ENCODE measurements around the gene UTS2R. TPM values are rescaled to one million over a fixed set of nuclear protein-coding genes. Genes with fewer than 3 reads are reported as not detected.

The UTS2R gene
- polyA plus RNA-seq, 1 donor (not counting 4 experiments of a cell fraction or from before 2014, with no cell fraction given): not detected

- H3K9me3 ChIP-seq (ENCODE audit: control insufficient read depth, low read depth, low read length): peaks cover 15% of the 10 kb centered on the region
- H3K27ac ChIP-seq (ENCODE audit: control insufficient read depth, insufficient read depth, low read length): no peak overlapping the region
- peaks cover 3% of the 10 kb centered on the region for H4K20me1 ChIP-seq (ENCODE audit: control insufficient read depth, extremely low read depth, insufficient read depth, low read length)
- H3K36me3 ChIP-seq (ENCODE audit: control insufficient read depth in 2 of 2, extremely low read depth in 1 of 2, insufficient read depth in 2 of 2, low read length in 2 of 2): no peaks in the 10 kb centered on the region
- H3K79me2 ChIP-seq (ENCODE audit: control insufficient read depth, insufficient read depth, low read length): no peaks in the 10 kb centered on the region
- H3K9me1 ChIP-seq (ENCODE audit: control insufficient read depth, extremely low read depth, insufficient read depth, low read length): peaks cover 2% of the 10 kb centered on the region
- no peak overlapping the region for H3K4me2 ChIP-seq (ENCODE audit: control insufficient read depth, extremely low read depth, insufficient read depth, low read depth, low read length)
- H3K4me3 ChIP-seq (ENCODE audit: control insufficient read depth in 2 of 3, extremely low read depth in 1 of 3, insufficient read depth in 2 of 3, low read depth in 1 of 3, low read length in 3 of 3): no peak overlapping the region
- dilution Hi-C loops (cut with MboI; ENCODE audit: extremely low pct_ligation_motif_present, low sequenced_read_pairs): no loop called here
- no peak overlapping the region for H2AFZ ChIP-seq (ENCODE audit: control insufficient read depth, low read length)
- peaks cover 20% of the 10 kb centered on the region for H3K27me3 ChIP-seq (ENCODE audit: control insufficient read depth, extremely low read depth, insufficient read depth, low read length)
- DNase-seq (ENCODE audit: low read depth, low spot score) (no peak), FAIRE-seq (no peak)
- peaks cover 9% of the 10 kb centered on the region for H3K4me1 ChIP-seq (ENCODE audit: control insufficient read depth, extremely low read depth, insufficient read depth, low read length)
- no peak overlapping the region for H3K9ac ChIP-seq (ENCODE audit: control insufficient read depth, extremely low read depth, insufficient read depth, low read length)
- TF ChIP-seq EZH2 (IDR thresholded peaks at IDR 0.05; ENCODE audit: low read length): no peak
- TF ChIP-seq CTCF (optimal IDR thresholded peaks at IDR 0.05 in 1 of 3, IDR thresholded peaks at IDR 0.05 in 1 of 3, conservative IDR thresholded peaks at IDR 0.05 in 1 of 3; ENCODE audit: extremely low read depth in 1 of 3, insufficient read depth in 2 of 3, low read length in 3 of 3): no peak
These were observed 48.8 kb upstream of the UTS2R start for GRCh38 chr17:82322526-82323453.

- H3K9ac ChIP-seq (ENCODE audit: control insufficient read depth, extremely low read depth, insufficient read depth, low read length): no peak overlapping the region
- H3K9me1 ChIP-seq (ENCODE audit: control insufficient read depth, extremely low read depth, insufficient read depth, low read length): peaks cover 2% of the 10 kb centered on the region
- FAIRE-seq: no peak
These were observed 47.9 kb upstream of the UTS2R start for GRCh38 chr17:82323514-82324234.

More at GRCh38 chr17:82323514-82324234, 47.9 kb upstream of the UTS2R start:
- H3K79me2 ChIP-seq (ENCODE audit: control insufficient read depth, insufficient read depth, low read length): no peaks in the 10 kb centered on the region
- dilution Hi-C loops (cut with MboI; ENCODE audit: extremely low pct_ligation_motif_present, low sequenced_read_pairs): no loop called here
- no peak overlapping the region for H2AFZ ChIP-seq (ENCODE audit: control insufficient read depth, low read length)
- no peaks in the 10 kb centered on the region for H3K36me3 ChIP-seq (ENCODE audit: control insufficient read depth in 2 of 2, extremely low read depth in 1 of 2, insufficient read depth in 2 of 2, low read length in 2 of 2)
- H3K4me3 ChIP-seq (ENCODE audit: control insufficient read depth in 2 of 3, extremely low read depth in 1 of 3, insufficient read depth in 2 of 3, low read depth in 1 of 3, low read length in 3 of 3): no peak overlapping the region
- H3K27ac ChIP-seq (ENCODE audit: control insufficient read depth, insufficient read depth, low read length): no peak overlapping the region
- H4K20me1 ChIP-seq (ENCODE audit: control insufficient read depth, extremely low read depth, insufficient read depth, low read length): peaks cover 3% of the 10 kb centered on the region
- peaks cover 22% of the 10 kb centered on the region for H3K27me3 ChIP-seq (ENCODE audit: control insufficient read depth, extremely low read depth, insufficient read depth, low read length)
- TF ChIP-seq CTCF (optimal IDR thresholded peaks at IDR 0.05 in 1 of 3, IDR thresholded peaks at IDR 0.05 in 1 of 3, conservative IDR thresholded peaks at IDR 0.05 in 1 of 3; ENCODE audit: extremely low read depth in 1 of 3, insufficient read depth in 2 of 3, low read length in 3 of 3) (no peak), EZH2 (IDR thresholded peaks at IDR 0.05; ENCODE audit: low read length) (no peak)
- no peak overlapping the region for H3K4me2 ChIP-seq (ENCODE audit: control insufficient read depth, extremely low read depth, insufficient read depth, low read depth, low read length)
- H3K9me3 ChIP-seq (ENCODE audit: control insufficient read depth, low read depth, low read length): peaks cover 10% of the 10 kb centered on the region
- DNase-seq (ENCODE audit: low read depth, low spot score): no peak
- H3K4me1 ChIP-seq (ENCODE audit: control insufficient read depth, extremely low read depth, insufficient read depth, low read length): peaks cover 13% of the 10 kb centered on the region
